ENCODE data around the gene FKBP4.

GRCh38 chr12:2836574-2836973, 41.8 kb downstream of the FKBP4 start:
- TF ChIP-seq CTCF (IDR thresholded peaks at IDR 0.05) (no peak), POLR2A (IDR thresholded peaks at IDR 0.05) (no peak)
